DND-41 (cell line): ENCODE results near the gene TM4SF4.

Experiments
- ATAC-seq: fragments of 200-7000 bp; cut with Tn5 transposase; 3 replicates; pipeline ENCODE4 v1.9.1; 2021; ENCODE audit warnings: low read depth; ENCODE audit not compliant: insufficient read depth
- DNase-seq: peaks from one replicate; pipeline ENCODE4 v3.0.0-alpha.2; 2020
- H2AFZ ChIP-seq: 2 replicates; pipeline ENCODE4 v1.6.0; 2012; ENCODE audit warnings: low read depth, low read length
- H3K27ac ChIP-seq: 2 replicates; pipeline ENCODE4 v1.5.1; 2012; ENCODE audit warnings: low read length, inconsistent platforms
- H3K27me3 ChIP-seq: fragments of 200-600 bp; sonication (generic); 2 replicates; pipeline ENCODE4 v1.6.0; 2012; ENCODE audit warnings: low read length, mild to moderate bottlenecking, inconsistent platforms; ENCODE audit not compliant: insufficient read depth, poor library complexity
- H3K36me3 ChIP-seq: 2 replicates; pipeline ENCODE4 v1.5.1; 2012; ENCODE audit warnings: low read length, inconsistent platforms; ENCODE audit not compliant: insufficient read depth
- H3K4me1 ChIP-seq: 2 replicates; pipeline ENCODE4 v1.5.1; 2012; ENCODE audit warnings: mild to moderate bottlenecking, low read length; ENCODE audit not compliant: insufficient read depth
- H3K4me2 ChIP-seq: 2 replicates; pipeline ENCODE4 v1.6.0; 2012; ENCODE audit warnings: mild to moderate bottlenecking, moderate library complexity, low read length, inconsistent platforms; ENCODE audit not compliant: insufficient read depth
- H3K4me3 ChIP-seq, 2 experiments: fragments of 200-600 bp in 1 of 2; shearing (Covaris generic) in 1 of 2; 2 replicates each; pipeline ENCODE4 v1.5.1; 2012 to 2016; ENCODE audit warnings: inconsistent platforms in 2 of 2, low read length in 2 of 2, mild to moderate bottlenecking in 2 of 2, low read depth in 1 of 2, moderate library complexity in 1 of 2
- H3K79me2 ChIP-seq: 2 replicates; pipeline ENCODE4 v1.6.0; 2012; ENCODE audit warnings: low read length, inconsistent platforms; ENCODE audit not compliant: insufficient read depth
- H3K9ac ChIP-seq: 2 replicates; pipeline ENCODE4 v1.6.0; 2012; ENCODE audit warnings: low read depth, mild to moderate bottlenecking, inconsistent platforms, low read length, moderate library complexity
- H3K9me3 ChIP-seq: 2 replicates; pipeline ENCODE4 v1.5.1; 2012; ENCODE audit warnings: low read length, moderate library complexity, mild to moderate bottlenecking, inconsistent platforms; ENCODE audit not compliant: insufficient read depth, severe bottlenecking
- H4K20me1 ChIP-seq: 2 replicates; pipeline ENCODE4 v1.6.0; 2012; ENCODE audit warnings: low read length; ENCODE audit not compliant: insufficient read depth
- CTCF ChIP-seq: IDR thresholded peaks from 2 replicates; pipeline ENCODE4 v1.5.1; 2012; ENCODE audit warnings: borderline replicate concordance, low read length, moderate library complexity, mild to moderate bottlenecking; ENCODE audit not compliant: poor library complexity, severe bottlenecking; ENCODE audit errors: extremely low read depth
- EZH2 ChIP-seq: IDR thresholded peaks from 3 replicates; pipeline ENCODE4 v1.6.1; 2012; ENCODE audit warnings: borderline replicate concordance, low read depth, mild to moderate bottlenecking, moderate library complexity, low read length, inconsistent platforms; ENCODE audit not compliant: severe bottlenecking

Gene TM4SF4

GRCh38 chr3:149511040-149511626 is 36.6 kb downstream of the TM4SF4 start:
- TF ChIP-seq EZH2 (no peak), CTCF (no peak)
- Histone ChIP-seq H3K27ac (no peak overlapping the region), H3K4me1 (no peaks in the 10 kb centered on the region), H3K4me2 (no peak overlapping the region), H3K9ac (no peak overlapping the region), H2AFZ (no peak overlapping the region), H3K27me3 (peaks cover 3% of the 10 kb centered on the region), H3K9me3 (no peaks in the 10 kb centered on the region), H3K79me2 (no peaks in the 10 kb centered on the region), H4K20me1 (no peaks in the 10 kb centered on the region), H3K36me3 (no peaks in the 10 kb centered on the region), H3K4me3 (no peak overlapping the region)
- ATAC-seq, result no peak
- no peak for DNase-seq

GRCh38 chr3:149512073-149512782 is 37.7 kb downstream of the TM4SF4 start:
- H3K36me3 ChIP-seq, result no peaks in the 10 kb centered on the region
- no peaks in the 10 kb centered on the region for H3K9me3 ChIP-seq
- no peak overlapping the region for H3K9ac ChIP-seq
- no peak overlapping the region for H3K4me2 ChIP-seq
- H3K27me3 ChIP-seq, result peaks cover 3% of the 10 kb centered on the region
- no peaks in the 10 kb centered on the region for H3K4me1 ChIP-seq
- H3K27ac ChIP-seq, result no peak overlapping the region
- ATAC-seq, result peak; percentile 68; the same call in 1 of the 3 replicates
- no peaks in the 10 kb centered on the region for H3K79me2 ChIP-seq
- no peaks in the 10 kb centered on the region for H4K20me1 ChIP-seq
- no peak overlapping the region for H3K4me3 ChIP-seq
- H2AFZ ChIP-seq, result no peak overlapping the region
- TF ChIP-seq EZH2, result no peak
- peak; percentile 69 for TF ChIP-seq CTCF
- peak; percentile 20 for DNase-seq

- H3K27ac ChIP-seq, result no peak overlapping the region
- no peak for ATAC-seq
- no peaks in the 10 kb centered on the region for H3K9me3 ChIP-seq
- peaks cover 2% of the 10 kb centered on the region for H3K27me3 ChIP-seq
- no peaks in the 10 kb centered on the region for H4K20me1 ChIP-seq
- no peaks in the 10 kb centered on the region for H3K4me1 ChIP-seq
- no peaks in the 10 kb centered on the region for H3K79me2 ChIP-seq
- no peak overlapping the region for H2AFZ ChIP-seq
- DNase-seq, result no peak
- H3K4me2 ChIP-seq, result no peak overlapping the region
- no peak overlapping the region for H3K9ac ChIP-seq
- TF ChIP-seq CTCF (no peak), EZH2 (no peak)
- no peak overlapping the region for H3K4me3 ChIP-seq
- no peaks in the 10 kb centered on the region for H3K36me3 ChIP-seq
Observed at GRCh38 chr3:149514471-149514870, 40.0 kb downstream of the TM4SF4 start.
